ENCODE measurements around the gene TTC16.

TTC16 gene

DNA sequence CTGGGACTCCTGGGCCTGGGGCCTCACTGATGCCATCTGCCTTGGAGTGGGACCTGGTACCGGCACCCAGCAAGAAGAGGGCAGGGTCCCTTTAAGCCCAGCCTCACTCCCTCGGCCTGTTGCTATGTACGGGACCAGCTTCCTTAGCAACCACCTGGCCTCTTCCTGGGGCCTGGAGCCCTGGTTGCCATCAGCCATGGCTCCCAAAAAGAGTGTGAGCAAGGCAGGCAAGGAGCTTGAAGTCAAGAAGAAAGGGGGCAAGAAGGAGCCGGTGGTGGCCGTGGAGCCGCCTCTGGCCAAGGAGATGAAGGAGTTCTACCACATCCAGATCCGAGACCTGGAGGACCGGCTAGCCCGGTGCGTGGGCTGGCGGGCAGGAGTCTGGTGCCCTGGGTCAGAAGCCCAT, 9.0 kb upstream of the TTC16 start, which contains the start of gene CFAP157:
CFAP157 (plus strand) TSS at position 153 of the 406 bp plus-strand sequence; CDS start at position 197, 44 bp downstream.
- no peak for DNase-seq (ENCODE audit: insufficient read length, low spot score)
- TF ChIP-seq POU2F2 (IDR thresholded peaks at IDR 0.05; ENCODE audit: low read depth, low read length) (no peak), TAF1 (IDR thresholded peaks at IDR 0.05; ENCODE audit: low read depth, low read length) (no peak), PAX5 (IDR thresholded peaks at IDR 0.05; ENCODE audit: insufficient read depth, low read length, severe bottlenecking) (no peak), SPI1 (IDR thresholded peaks at IDR 0.05; ENCODE audit: low read depth, low read length) (no peak), POLR2AphosphoS5 (IDR thresholded peaks at IDR 0.05; ENCODE audit: low read depth, low read length) (no peak), POLR2A (IDR thresholded peaks at IDR 0.05; ENCODE audit: low read depth, low read length) (no peak)
- no peak for FAIRE-seq

DNA sequence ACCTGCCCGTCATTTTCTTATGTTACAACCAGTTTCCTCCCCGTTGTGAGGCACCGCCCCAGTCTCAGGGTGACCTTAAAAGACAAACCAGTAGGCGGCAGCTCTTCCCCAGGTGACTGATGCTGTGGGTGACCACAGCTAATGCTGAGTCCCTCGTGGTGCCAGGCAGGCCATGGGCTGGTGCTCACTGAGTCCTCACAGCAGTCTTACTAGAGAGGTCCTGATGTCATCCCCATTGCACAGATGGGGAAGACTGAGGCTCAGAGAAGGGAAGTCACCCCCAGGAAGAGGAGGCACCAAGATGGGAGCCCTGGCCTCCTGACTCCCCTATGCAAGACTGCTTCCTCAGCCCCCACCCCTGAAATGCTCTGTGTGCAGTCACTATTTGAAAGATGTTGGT, 8.1 kb upstream of the TTC16 start:
- TF ChIP-seq POLR2A (IDR thresholded peaks at IDR 0.05; ENCODE audit: low read depth, low read length) (no peak), TAF1 (IDR thresholded peaks at IDR 0.05; ENCODE audit: low read depth, low read length) (no peak), PAX5 (IDR thresholded peaks at IDR 0.05; ENCODE audit: insufficient read depth, low read length, severe bottlenecking) (no peak), POU2F2 (IDR thresholded peaks at IDR 0.05; ENCODE audit: low read depth, low read length) (no peak), POLR2AphosphoS5 (IDR thresholded peaks at IDR 0.05; ENCODE audit: low read depth, low read length) (no peak), SPI1 (IDR thresholded peaks at IDR 0.05; ENCODE audit: low read depth, low read length) (no peak)
- peak; percentile 59 for FAIRE-seq
- peak; percentile 62 for DNase-seq (ENCODE audit: insufficient read length, low spot score)

DNA sequence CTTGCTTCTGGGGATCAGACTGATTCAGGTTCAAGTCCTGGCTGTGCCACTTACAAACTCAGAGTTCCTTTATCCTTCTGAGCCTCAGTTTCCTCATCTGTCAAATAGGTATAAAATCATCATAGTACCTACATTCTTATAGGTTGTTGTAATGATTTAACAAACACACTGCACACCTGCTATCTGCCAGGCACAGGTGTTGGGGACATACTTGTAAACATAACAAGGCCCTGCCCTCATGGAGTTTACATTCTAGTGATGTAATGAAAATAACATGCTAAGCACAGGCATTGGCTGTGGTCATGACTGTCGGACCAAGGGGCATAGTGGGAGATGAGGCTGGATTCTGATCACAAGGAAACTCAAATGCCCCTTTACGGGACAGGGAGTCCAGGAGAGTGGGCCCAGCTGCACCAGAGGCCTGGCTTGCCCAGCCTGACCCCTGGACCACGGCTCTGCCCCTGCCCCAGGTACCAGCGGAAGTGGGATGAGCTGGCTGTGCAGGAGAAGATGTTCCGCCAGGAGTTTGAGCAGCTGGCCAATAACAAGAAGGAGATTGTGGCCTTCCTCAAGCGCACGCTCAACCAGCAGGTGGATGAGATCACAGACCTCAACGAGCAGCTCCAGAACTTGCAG, 6.8 kb upstream of the TTC16 start:
- no peak for FAIRE-seq
- no peak for TF ChIP-seq POLR2A (IDR thresholded peaks at IDR 0.05; ENCODE audit: low read depth, low read length)
- TF ChIP-seq SPI1 (IDR thresholded peaks at IDR 0.05; ENCODE audit: low read depth, low read length), result no peak
- no peak for TF ChIP-seq POU2F2 (IDR thresholded peaks at IDR 0.05; ENCODE audit: low read depth, low read length)
- no peak for TF ChIP-seq TAF1 (IDR thresholded peaks at IDR 0.05; ENCODE audit: low read depth, low read length)
- no peak for TF ChIP-seq POLR2AphosphoS5 (IDR thresholded peaks at IDR 0.05; ENCODE audit: low read depth, low read length)
- TF ChIP-seq PAX5 (IDR thresholded peaks at IDR 0.05; ENCODE audit: insufficient read depth, low read length, severe bottlenecking), result no peak
- no peak for DNase-seq (ENCODE audit: insufficient read length, low spot score)

DNA sequence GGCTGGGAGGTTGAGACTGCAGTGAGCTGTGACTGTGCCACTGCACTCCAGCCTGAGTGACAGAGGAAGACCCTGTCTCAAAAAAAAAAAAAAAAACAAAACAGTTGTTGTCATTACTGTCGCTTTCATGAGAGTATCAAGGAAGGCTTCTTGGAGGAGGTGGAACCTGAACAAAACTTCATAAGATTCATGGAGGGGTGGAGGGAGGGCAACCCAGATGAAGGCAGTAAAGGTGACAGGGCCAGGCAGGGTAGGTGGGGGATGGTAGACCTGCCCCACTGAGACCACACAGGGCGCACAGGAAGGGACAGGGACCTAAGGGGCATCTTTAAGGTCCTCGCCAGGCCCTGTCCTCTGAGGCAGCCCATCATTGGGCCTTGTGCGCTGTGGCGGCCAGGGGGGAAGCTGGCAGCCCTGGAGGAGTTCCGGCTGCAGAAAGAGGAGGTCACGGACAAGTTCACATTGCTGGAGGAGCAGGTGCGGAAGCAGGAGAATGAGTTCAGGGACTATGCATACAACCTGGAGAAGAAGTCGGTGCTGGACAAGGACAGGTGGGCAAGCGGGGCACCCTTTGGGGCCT, 5.6 kb upstream of the TTC16 start:
- TF ChIP-seq TAF1 (IDR thresholded peaks at IDR 0.05; ENCODE audit: low read depth, low read length) (no peak), POU2F2 (IDR thresholded peaks at IDR 0.05; ENCODE audit: low read depth, low read length) (no peak), POLR2A (IDR thresholded peaks at IDR 0.05; ENCODE audit: low read depth, low read length) (no peak), PAX5 (IDR thresholded peaks at IDR 0.05; ENCODE audit: insufficient read depth, low read length, severe bottlenecking) (no peak), POLR2AphosphoS5 (IDR thresholded peaks at IDR 0.05; ENCODE audit: low read depth, low read length) (no peak), SPI1 (IDR thresholded peaks at IDR 0.05; ENCODE audit: low read depth, low read length) (no peak)
- DNase-seq (ENCODE audit: insufficient read length, low spot score) (no peak), FAIRE-seq (no peak)

DNA sequence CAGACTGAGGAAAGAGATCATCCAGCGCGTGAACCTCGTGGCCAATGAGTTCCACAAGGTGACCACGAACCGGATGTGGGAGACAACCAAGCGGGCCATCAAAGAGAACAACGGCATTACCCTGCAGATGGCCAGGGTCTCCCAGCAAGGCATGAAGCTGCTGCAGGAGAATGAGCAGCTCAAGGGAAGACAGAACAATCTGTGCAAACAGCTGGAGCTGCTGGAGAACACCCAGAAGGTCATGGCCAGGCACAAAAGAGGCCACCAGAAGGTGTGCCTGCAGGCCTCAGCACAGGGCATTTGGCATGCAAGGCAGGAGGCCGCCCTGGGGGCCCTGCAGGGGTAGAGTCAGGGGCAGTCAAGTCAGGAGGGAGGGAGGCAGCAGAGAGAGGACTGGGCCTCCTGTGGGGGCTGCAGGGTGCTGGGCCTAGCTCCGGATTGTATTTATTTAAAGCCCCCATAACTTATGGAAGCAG, 4.6 kb upstream of the TTC16 start:
- DNase-seq (ENCODE audit: insufficient read length, low spot score) (no peak), FAIRE-seq (peak; percentile 47)
- TF ChIP-seq POLR2A (IDR thresholded peaks at IDR 0.05; ENCODE audit: low read depth, low read length) (no peak), TAF1 (IDR thresholded peaks at IDR 0.05; ENCODE audit: low read depth, low read length) (no peak), POU2F2 (IDR thresholded peaks at IDR 0.05; ENCODE audit: low read depth, low read length) (no peak), SPI1 (IDR thresholded peaks at IDR 0.05; ENCODE audit: low read depth, low read length) (no peak), POLR2AphosphoS5 (IDR thresholded peaks at IDR 0.05; ENCODE audit: low read depth, low read length) (no peak), PAX5 (IDR thresholded peaks at IDR 0.05; ENCODE audit: insufficient read depth, low read length, severe bottlenecking) (no peak)

DNA sequence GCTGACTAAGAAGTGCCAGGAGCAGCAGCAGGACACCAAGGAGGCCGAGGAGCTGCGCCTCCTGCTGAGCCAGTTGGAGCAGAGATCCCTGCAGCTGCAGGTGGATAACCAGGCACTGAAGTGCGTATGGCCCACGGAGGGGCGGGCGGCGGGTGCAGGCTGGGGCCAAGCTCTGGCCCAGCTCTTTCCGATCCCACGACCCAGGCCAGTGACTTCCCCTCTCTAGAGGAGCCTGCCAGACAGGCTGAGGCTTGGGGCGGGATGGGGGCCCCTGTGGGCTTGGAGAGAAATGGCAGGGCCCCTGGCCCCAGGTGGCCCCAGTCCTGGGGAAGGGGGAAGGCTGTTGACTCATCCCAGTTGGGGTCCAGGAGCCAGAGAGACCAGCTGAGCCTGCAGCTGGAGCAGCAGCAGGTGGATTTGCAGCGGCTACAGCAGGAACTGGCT, 4.0 kb upstream of the TTC16 start:
- no peak for FAIRE-seq
- TF ChIP-seq TAF1 (IDR thresholded peaks at IDR 0.05; ENCODE audit: low read depth, low read length), result no peak
- no peak for DNase-seq (ENCODE audit: insufficient read length, low spot score)

DNA sequence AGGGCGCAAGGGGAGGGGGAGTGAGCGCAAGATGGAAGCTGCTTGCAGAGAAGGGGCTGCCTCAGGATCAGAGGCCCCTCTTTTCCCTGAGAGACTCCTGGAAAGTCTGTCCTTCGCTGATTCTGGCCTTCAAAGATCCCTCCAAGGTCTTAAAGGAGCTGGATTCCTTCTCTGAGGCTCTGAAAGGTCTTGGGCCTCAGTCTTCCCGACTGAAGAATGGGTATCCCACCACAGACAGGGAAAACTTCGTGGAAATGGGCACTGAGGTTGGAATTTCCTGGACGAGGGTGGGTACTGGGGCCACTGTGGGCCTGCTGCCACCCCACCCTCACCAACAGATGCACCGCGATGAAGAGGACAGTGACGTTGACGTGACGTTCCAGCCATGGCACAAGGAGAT, 3.5 kb upstream of the TTC16 start:
- DNase-seq (ENCODE audit: insufficient read length, low spot score) (no peak), FAIRE-seq (no peak)

DNA sequence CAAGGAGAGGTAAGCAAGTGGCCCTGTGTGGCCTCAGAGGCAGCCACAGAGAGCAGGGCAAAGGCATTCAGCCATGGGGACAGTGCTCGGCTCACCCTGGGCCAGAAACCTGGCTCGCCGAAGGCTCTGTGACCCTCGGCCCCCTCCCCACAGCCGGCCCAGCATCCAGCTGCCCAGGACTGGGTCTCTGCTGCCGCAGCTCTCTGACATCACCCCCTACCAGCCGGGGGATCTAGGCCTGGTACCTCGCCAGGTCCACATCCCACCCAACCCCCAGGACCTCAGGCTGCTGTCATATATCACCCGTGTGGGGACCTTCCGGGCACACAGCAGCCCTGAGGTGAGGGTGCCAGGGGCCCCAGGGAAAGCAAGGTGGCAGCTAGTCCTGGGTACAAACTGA, 3.0 kb upstream of the TTC16 start:
- FAIRE-seq (no peak), DNase-seq (ENCODE audit: insufficient read length, low spot score) (no peak)
- TF ChIP-seq TAF1 (IDR thresholded peaks at IDR 0.05; ENCODE audit: low read depth, low read length) (no peak), POLR2A (IDR thresholded peaks at IDR 0.05; ENCODE audit: low read depth, low read length) (no peak), POU2F2 (IDR thresholded peaks at IDR 0.05; ENCODE audit: low read depth, low read length) (no peak), PAX5 (IDR thresholded peaks at IDR 0.05; ENCODE audit: insufficient read depth, low read length, severe bottlenecking) (no peak), SPI1 (IDR thresholded peaks at IDR 0.05; ENCODE audit: low read depth, low read length) (no peak), POLR2AphosphoS5 (IDR thresholded peaks at IDR 0.05; ENCODE audit: low read depth, low read length) (no peak)

More for the DNA sequence above, 3.5 kb upstream of the TTC16 start:
- TF ChIP-seq TAF1 (IDR thresholded peaks at IDR 0.05; ENCODE audit: low read depth, low read length) (no peak), POLR2AphosphoS5 (IDR thresholded peaks at IDR 0.05; ENCODE audit: low read depth, low read length) (no peak), SPI1 (IDR thresholded peaks at IDR 0.05; ENCODE audit: low read depth, low read length) (no peak)

DNA sequence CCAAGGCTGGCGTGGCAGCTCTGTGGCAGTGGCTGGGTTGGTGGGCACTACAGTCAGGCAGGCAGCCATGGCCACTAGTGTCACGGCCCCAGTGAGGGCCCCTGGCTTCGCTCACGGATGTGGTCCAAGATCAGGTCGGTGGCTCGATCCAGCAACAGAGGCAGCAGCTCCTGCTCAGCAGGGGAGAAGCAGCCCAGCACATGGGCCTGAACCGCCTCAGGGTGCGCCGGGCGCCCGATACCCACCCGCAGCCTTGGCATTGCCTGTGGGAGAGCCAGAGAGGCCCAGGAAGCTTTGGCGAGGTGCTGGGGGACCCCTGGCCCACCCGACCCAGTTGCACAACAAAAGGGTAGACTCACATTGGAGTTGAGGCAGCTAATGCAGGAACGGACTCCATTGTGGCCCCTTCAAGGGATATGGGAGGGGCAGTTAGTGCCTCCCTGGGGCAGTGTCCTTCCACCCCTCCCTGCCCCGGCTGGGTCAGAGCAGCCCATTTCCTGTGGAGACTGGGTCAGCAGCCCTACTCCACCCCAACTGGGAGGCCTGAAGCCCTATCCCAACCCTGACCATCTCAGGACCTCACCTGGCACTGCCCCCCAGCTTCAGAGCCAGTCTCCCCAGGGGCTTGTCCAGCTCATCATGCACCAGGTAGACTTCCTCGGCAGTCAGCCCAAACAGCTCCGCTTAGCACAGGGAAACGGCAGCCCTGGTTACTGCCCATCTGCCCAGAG, 1.7 kb upstream of the TTC16 start:
- no peak for TF ChIP-seq PAX5 (IDR thresholded peaks at IDR 0.05; ENCODE audit: insufficient read depth, low read length, severe bottlenecking)
- TF ChIP-seq POU2F2 (IDR thresholded peaks at IDR 0.05; ENCODE audit: low read depth, low read length), result no peak
- TF ChIP-seq POLR2A (IDR thresholded peaks at IDR 0.05; ENCODE audit: low read depth, low read length), result no peak
- no peak for TF ChIP-seq POLR2AphosphoS5 (IDR thresholded peaks at IDR 0.05; ENCODE audit: low read depth, low read length)
- no peak for TF ChIP-seq TAF1 (IDR thresholded peaks at IDR 0.05; ENCODE audit: low read depth, low read length)
- no peak for TF ChIP-seq SPI1 (IDR thresholded peaks at IDR 0.05; ENCODE audit: low read depth, low read length)
- no peak for DNase-seq (ENCODE audit: insufficient read length, low spot score)

More for the DNA sequence above, 1.7 kb upstream of the TTC16 start:
- no peak for FAIRE-seq

All from GM12891 (cell line).